ENCODE measurements around the gene SIGLEC12.
"Not testable (repeated sequence)": the region's sequence is repeated elsewhere in the genome, so short reads cannot be mapped to it uniquely, and the experiment has no call there.

SIGLEC12 gene

GRCh38 chr19:51480590-51480989 is 21.0 kb downstream of the SIGLEC12 start:
- no peak for DNase-seq (ENCODE audit: low spot score)

DNA sequence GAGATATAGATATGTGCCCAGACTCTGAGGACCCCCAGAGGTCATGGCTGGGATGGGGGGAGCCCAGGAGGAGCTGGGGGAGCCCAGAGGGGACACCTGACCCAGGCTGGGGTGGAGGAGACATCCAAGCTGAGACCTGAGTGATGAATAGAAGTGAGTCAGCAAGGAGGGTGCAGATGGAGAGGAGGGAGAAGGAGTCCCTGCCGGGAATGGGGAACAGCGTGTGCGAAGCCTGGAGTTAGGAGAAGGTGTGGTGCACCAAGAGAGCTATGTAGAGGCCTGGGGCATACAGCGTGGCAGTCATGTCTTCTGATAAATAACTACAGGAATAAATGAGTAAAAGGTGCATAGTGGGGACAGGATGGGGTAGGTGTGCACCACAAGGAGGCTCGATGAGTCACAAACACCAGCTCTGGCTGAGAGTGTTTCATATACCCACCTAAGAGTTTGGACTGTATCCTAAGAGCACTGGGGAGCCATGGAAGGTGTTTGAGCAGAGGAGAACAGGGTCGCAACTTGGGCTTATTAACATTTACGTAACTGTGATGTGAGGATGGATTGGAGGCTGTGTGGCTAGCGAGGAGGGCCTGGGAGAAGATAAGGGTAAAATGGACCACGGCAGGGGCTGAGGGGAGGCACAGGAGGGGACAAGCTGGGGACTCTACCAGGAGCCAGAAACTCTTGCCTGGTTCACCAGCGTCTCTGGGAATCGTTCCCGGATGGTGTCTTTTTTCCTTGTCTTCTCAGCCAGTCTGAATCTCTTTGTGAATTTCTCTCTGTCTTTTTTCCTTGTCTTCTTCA is 21.9 kb downstream of the SIGLEC12 start:
- DNase-seq (ENCODE audit: low spot score), result no peak

- no peak for DNase-seq (ENCODE audit: low spot score)
These were observed 23.0 kb downstream of the SIGLEC12 start, which contains the start of gene CEACAM18 for GRCh38 chr19:51478381-51479234. TSS of gene CEACAM18 (plus strand) at chr19:51478539.

DNA sequence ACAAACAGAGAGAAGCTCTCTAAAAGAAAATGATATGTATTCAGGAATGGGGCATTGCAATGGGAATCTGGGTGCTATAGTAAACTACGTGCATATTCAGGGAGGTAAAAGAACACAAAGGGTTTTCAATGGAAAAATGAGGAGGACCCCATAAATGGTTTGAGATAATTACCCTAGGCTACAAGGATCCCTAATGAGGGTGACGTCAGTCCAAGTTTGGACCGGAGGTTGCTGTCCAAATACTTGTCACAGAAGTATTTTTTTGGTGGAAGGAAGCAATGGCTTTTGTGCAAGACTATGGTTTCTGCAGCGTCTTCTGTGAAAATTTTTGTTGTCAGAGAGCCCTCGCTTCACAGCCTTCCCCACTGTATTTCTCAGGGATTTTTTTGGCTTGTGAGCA is 24.3 kb downstream of the SIGLEC12 start:
- no peak for DNase-seq (ENCODE audit: low spot score)

- no peak for DNase-seq (ENCODE audit: low spot score)
These were observed 25.4 kb downstream of the SIGLEC12 start for GRCh38 chr19:51476164-51476563.

- peak; percentile 87 for DNase-seq (ENCODE audit: low spot score)
These were observed 28.4 kb downstream of the SIGLEC12 start for GRCh38 chr19:51473009-51473707.

GRCh38 chr19:51472607-51473006 is 29.0 kb downstream of the SIGLEC12 start:
- no peak for DNase-seq (ENCODE audit: low spot score)

DNA sequence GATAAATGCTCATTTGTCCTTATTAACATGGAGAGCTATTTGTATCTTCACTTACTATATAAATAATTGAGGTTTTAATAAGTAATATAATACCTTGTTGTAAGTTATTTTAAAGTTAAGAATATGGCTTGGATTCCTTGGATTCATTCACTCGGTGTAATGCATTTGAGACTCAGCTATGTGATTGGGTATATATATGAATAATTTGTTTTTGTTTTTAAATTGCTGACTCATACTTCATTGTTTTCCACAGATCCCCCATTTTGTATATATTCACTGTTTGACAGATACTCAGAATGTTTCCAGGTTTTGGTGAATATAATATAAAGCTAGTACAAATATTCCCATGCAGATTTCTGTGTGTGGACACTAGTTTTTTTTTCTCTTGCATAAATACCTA is 30.1 kb downstream of the SIGLEC12 start:
- DNase-seq (ENCODE audit: low spot score), result no peak

- DNase-seq (ENCODE audit: low spot score), result no peak
These were observed 30.6 kb downstream of the SIGLEC12 start for GRCh38 chr19:51470966-51471365.

- DNase-seq (ENCODE audit: low spot score), result no peak
These were observed 32.0 kb downstream of the SIGLEC12 start for GRCh38 chr19:51469629-51470028.

DNA sequence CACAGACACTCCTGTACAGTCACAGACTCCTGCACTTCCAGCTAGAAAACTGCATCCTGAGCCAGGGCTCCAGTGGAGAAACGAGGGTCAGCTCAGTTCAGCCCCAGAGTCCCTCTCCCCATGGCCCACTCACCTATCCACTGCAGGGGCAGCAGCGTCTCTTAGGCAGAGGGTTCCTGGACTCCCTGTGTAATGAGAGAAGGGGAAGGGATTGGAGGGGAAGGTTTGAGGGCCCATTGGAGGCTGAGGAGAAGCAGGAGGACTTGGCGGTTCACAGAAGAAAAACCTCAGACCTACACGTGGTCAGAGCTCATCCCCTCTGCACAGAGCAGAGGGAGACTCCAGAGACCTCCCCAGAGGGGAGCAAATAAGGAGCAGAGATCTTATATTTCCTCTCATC is 32.4 kb downstream of the SIGLEC12 start:
- no peak for DNase-seq (ENCODE audit: low spot score)

DNA sequence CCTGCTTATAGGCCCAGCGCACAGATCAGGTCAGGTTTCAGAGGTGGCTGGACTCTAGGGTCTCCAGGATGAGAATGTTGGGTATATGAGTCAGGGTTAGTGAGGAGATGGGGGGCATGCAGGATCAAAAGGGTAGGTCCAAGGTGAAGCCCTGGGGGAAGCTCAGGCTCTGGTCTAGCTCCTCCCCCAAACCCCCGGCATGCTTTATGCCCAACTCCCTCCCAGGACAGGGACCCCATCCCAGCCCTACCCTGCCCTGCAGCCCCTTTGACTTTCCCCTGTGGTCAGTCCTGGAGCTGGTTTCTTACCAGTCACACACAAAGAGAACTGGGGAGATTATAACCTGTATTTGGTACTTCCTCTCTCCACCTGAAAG is 33.1 kb downstream of the SIGLEC12 start:
- DNase-seq (ENCODE audit: low spot score), result no peak

DNA sequence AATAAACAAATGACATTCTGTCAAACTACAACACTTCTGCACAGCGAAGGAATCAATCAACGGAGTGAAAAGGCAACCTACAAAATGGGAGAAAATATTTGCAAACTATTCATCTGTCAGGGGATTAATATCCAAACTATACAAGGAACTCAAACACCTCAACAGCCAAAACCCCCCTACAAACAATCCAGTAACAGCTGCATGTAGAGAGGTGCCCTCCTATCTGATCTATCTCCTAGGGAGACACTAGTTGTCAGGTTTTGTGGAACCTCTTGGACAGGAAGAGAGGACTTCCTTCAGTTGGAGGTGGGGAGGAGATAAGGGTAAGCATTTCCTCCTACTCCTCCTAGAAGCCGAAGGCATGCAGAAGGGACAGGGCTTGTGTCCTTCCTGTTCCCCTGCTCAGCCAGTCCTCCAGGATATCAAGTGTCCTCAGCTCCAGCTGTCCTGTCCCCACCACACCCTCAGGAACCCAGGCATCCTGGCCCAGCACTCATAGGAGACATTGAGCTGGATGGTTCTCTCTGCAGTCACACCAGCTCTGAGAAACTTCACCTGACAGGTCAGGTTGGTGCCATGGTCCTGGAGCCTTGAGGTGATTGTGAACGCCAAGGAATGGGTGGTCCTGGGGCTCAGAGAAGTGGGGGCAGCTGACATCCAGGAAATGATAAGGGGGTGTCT is 33.6 kb downstream of the SIGLEC12 start:
- DNase-seq (ENCODE audit: low spot score), result no peak

DNA sequence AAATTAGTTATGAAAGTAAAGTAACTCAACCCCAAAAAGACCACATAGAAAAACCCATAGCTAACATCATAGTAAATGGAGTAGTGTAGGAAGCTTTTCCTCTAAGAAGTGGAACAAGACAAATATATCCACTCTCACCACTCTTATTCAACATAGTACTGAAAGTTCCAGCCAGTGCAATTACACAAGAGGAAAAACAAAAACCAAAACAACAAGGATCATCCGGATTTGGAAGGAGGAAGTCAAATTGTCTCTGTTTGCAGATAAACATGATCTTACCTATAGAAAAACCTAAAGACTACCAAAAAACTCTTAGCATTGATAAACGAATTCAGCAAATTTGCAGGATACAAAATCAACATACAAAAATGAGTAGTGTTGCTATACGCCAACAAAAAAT is 34.9 kb downstream of the SIGLEC12 start:
- DNase-seq (ENCODE audit: low spot score), result no peak

DNA sequence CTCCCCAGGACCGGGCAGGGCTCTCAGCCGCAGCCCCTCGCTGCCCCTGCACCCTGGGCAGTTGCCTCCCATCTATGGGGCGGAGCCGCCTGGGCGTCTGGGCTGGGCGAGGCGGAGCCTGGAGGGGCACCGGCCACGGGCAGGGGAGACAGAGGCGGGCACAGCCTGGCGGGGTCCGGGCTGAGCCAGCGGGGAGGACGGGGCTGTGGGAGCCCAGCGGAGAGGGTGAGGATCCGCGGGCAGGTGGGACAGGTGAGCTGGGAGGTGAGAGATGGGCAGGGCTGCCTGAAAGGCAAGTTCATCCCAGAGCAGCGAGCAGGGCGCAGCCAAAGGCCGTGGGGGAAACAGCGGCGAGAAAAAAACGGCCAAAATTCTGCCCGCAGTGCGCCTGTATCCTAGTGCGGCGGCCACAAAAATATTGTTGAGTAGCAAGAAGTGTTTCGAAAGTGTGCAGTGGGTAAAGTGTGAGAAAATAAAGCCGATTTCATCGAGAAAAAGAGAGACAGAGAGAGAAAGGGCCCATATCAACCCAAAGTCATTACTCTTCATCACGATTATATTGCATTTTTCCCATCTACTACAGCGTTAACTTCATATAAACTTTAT is 37.5 kb downstream of the SIGLEC12 start:
- not testable (repeated sequence) for DNase-seq (ENCODE audit: low spot score)

DNA sequence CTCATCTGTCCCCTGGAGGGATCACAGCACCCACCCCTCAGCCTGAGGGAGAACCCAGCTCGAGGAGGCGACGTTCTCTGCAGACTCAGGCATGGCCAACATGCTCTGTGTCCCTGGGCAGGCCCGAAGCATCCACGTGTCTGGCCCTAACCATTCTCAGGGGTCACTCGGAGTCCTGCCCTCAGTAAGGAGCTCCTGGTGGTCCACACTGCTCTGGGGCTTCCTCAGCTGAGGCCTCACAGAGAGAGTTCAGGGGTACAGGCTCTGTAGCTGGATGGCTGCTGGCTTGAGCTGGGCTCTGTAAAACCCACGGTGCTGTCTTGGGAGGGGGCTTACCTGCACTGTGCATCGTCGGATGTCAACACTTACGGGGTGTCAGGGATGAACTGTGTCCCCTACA is 38.9 kb downstream of the SIGLEC12 start:
- no peak for DNase-seq (ENCODE audit: low spot score)

DNA sequence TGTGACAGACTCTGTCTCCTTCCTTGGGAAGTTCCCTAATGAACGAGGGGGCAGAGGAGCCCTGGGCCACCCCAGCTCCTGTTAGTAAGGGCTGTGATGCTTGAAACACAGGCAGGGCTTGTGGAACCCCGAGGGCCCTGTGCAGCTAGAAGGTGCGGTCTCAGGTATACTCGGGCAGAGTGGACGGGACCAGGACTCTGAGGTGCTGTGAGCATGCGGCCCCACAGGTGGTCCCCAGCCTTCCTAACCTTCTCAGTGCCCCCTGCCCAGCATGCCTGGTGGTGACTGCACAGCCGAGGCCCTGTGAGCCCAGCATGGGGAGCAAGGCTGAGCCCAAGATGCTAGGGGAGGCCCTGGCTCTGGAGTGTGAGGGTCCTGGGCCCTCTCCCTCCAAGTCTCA is 39.3 kb downstream of the SIGLEC12 start:
- no peak for DNase-seq (ENCODE audit: low spot score)

DNA sequence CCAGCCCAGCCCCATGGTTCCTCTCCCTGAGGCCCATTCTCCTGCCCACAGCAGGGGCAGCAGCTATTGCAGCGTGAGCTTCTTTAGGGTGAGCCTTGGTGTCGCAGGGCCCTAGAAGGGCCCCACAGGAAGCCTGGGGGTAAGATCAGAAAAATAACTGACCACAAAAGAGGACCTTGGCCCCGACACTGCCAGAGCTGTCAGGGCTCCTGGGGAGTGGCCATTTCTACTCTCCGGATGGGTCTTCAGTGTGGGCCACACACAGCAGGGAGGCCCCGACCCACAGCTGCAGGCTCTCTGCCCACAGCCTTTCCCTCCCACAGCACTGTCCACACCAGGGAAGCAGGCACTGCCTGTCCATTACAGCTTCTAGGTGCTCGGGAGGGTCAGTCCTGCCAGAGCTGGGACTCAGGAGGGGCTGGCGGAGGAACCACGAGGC is 39.9 kb downstream of the SIGLEC12 start:
- no peak for DNase-seq (ENCODE audit: low spot score)

DNA sequence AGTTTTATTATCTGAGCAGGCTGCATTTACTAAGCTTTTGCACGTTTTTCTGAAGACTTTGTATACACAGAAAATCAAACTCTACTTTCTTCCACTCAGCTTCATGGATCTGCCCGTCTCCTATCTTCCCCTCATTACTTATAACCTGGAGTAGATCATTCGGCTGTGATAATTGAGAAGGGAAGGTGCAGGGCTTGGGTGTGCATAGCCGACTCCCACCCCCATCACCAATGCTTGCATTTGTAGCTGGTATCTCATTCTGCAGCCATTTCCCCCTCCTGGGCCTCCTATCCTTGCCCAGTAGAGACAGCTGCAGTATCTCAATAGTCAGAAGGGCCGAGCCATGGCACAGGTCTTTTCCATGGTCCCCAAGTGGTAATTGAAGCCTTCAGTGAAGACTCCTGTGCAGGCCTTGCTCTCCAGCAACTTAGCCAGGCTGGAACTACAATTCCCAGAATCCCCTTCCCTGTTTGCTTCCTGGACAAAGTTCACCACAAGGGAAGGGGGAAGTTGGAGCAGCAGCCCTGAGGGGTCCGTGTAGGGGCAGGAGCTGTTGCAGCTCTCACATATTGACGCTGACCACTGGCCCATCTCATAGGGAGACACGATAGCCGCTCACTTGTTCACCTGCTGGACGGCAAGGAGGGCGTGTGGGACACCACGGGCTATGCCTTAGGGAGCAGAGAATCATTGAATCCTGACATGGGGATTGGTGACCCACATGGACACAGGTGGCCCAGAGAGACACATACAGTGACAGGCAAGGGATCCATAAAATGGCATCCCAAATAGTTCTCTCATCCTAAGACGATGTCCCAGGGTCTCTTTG is 41.2 kb downstream of the SIGLEC12 start:
- DNase-seq (ENCODE audit: low spot score), result no peak

GRCh38 chr19:51458899-51459505 is 42.6 kb downstream of the SIGLEC12 start:
- DNase-seq (ENCODE audit: low spot score), result no peak
